ENCODE data around the gene MORN2.

MORN2 gene

DNA sequence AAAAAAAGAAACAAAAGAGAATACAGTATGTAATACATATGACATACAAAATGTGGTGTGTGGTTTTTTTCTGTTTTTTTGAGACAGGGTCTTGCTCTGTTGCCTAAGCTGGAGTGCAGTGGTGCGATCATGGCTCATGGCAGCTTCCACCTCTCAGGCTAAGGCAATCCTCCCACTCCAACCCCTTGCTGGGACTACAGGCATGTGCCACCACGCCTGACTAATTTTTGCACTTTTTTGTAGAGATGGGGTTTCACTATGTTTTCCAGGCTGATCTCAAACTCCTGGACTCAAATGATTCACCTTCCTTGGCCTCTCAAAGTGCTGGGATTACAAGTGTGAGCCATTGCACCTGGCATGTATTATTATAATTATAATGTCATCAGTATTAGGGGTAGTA is 39.0 kb upstream of the MORN2 start:
- no peak overlapping the region for H3K9ac ChIP-seq (ENCODE audit: low read depth, low read length)
- H4K20me1 ChIP-seq (ENCODE audit: insufficient read depth, low read length): no peaks in the 10 kb centered on the region
- DNase-seq (no peak), ATAC-seq (ENCODE audit: insufficient read depth, low read depth) (no peak)
- H3K27me3 ChIP-seq (ENCODE audit: insufficient read depth, low read length, poor library complexity): no peaks in the 10 kb centered on the region
- TF ChIP-seq, protein P1, sequence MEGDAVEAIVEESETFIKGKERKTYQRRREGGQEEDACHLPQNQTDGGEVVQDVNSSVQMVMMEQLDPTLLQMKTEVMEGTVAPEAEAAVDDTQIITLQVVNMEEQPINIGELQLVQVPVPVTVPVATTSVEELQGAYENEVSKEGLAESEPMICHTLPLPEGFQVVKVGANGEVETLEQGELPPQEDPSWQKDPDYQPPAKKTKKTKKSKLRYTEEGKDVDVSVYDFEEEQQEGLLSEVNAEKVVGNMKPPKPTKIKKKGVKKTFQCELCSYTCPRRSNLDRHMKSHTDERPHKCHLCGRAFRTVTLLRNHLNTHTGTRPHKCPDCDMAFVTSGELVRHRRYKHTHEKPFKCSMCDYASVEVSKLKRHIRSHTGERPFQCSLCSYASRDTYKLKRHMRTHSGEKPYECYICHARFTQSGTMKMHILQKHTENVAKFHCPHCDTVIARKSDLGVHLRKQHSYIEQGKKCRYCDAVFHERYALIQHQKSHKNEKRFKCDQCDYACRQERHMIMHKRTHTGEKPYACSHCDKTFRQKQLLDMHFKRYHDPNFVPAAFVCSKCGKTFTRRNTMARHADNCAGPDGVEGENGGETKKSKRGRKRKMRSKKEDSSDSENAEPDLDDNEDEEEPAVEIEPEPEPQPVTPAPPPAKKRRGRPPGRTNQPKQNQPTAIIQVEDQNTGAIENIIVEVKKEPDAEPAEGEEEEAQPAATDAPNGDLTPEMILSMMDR (IDR thresholded peaks at IDR 0.05; ENCODE audit: borderline replicate concordance, extremely low read depth, low read length, poor library complexity, severe bottlenecking): no peak
- TF ChIP-seq EZH2 (IDR thresholded peaks at IDR 0.05; ENCODE audit: borderline replicate concordance, low read depth, low read length, severe bottlenecking): no peak
- no peak overlapping the region for H3K4me2 ChIP-seq (ENCODE audit: insufficient read depth, low read length)
- no peaks in the 10 kb centered on the region for H3K9me3 ChIP-seq (ENCODE audit: insufficient read depth, low read length, severe bottlenecking)
- no peak overlapping the region for H3K4me3 ChIP-seq (ENCODE audit: low read depth in 1 of 2, low read length in 2 of 2)
- H3K79me2 ChIP-seq (ENCODE audit: insufficient read depth, low read length): no peaks in the 10 kb centered on the region
- H3K36me3 ChIP-seq (ENCODE audit: insufficient read depth, low read length): peaks cover 37% of the 10 kb centered on the region; the same call in 1 of the 2 replicates
- H3K4me1 ChIP-seq (ENCODE audit: insufficient read depth, low read length): no peaks in the 10 kb centered on the region
- H2AFZ ChIP-seq (ENCODE audit: low read depth, low read length): no peak overlapping the region
- H3K27ac ChIP-seq (ENCODE audit: low read length): no peak overlapping the region

DNA sequence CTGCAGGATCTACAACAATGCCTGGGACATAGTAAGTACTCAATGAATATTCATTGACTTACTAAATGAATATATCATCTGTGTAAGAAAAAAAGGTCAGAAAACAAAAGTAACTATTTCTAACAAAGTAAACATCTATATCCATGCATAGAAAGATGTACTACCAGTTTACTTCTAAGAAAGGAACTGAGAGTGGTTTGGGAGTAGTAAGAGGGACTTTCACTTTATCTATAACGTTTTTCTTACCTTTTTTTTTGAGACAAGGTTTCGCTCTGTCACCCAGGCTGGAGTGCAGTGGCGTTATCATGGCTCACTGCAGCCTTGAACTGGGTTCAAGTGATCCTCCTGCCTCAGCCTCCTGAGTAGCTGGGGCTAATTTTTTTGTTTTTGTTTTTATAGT is 25.7 kb upstream of the MORN2 start:
- ATAC-seq (ENCODE audit: insufficient read depth, low read depth): no peak
- H2AFZ ChIP-seq (ENCODE audit: low read depth, low read length): no peak overlapping the region
- H3K79me2 ChIP-seq (ENCODE audit: insufficient read depth, low read length): no peaks in the 10 kb centered on the region
- no peaks in the 10 kb centered on the region for H3K9me3 ChIP-seq (ENCODE audit: insufficient read depth, low read length, severe bottlenecking)
- no peak overlapping the region for H3K27ac ChIP-seq (ENCODE audit: low read length)
- H3K27me3 ChIP-seq (ENCODE audit: insufficient read depth, low read length, poor library complexity): no peaks in the 10 kb centered on the region
- H4K20me1 ChIP-seq (ENCODE audit: insufficient read depth, low read length): no peaks in the 10 kb centered on the region
- no peak overlapping the region for H3K4me2 ChIP-seq (ENCODE audit: insufficient read depth, low read length)
- H3K9ac ChIP-seq (ENCODE audit: low read depth, low read length): no peak overlapping the region
- no peaks in the 10 kb centered on the region for H3K4me1 ChIP-seq (ENCODE audit: insufficient read depth, low read length)
- no peak for DNase-seq
- H3K36me3 ChIP-seq (ENCODE audit: insufficient read depth, low read length): peaks cover 17% of the 10 kb centered on the region; the same call in 1 of the 2 replicates
- TF ChIP-seq, protein P1 (IDR thresholded peaks at IDR 0.05; ENCODE audit: borderline replicate concordance, extremely low read depth, low read length, poor library complexity, severe bottlenecking): no peak
- TF ChIP-seq EZH2 (IDR thresholded peaks at IDR 0.05; ENCODE audit: borderline replicate concordance, low read depth, low read length, severe bottlenecking): no peak
- H3K4me3 ChIP-seq (ENCODE audit: low read depth in 1 of 2, low read length in 2 of 2): no peak overlapping the region

DNA sequence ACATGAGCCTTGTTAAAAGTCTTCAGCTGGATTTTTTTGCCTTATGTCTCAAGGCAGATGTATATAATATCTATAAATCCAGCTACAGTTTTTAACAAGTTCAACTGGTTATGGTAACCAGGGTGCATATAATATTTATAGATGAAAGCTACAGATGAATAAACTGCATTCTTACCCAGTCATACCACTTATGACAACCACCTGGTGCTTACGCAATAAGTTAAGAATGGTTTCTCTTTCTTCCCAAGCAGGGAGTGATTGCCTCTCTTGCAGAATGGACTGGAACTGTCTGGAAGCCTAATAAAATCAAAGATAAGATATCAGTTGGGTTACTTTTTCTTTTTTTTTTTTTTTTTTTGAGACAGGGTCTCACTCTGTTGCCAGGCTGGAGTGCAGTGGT is 19.6 kb upstream of the MORN2 start:
- Histone ChIP-seq H3K79me2 (ENCODE audit: insufficient read depth, low read length) (no peaks in the 10 kb centered on the region), H3K9ac (ENCODE audit: low read depth, low read length) (no peak overlapping the region), H3K27ac (ENCODE audit: low read length) (no peak overlapping the region), H3K9me3 (ENCODE audit: insufficient read depth, low read length, severe bottlenecking) (no peaks in the 10 kb centered on the region), H2AFZ (ENCODE audit: low read depth, low read length) (no peak overlapping the region), H3K36me3 (ENCODE audit: insufficient read depth, low read length) (peaks cover 57% of the 10 kb centered on the region), H3K4me1 (ENCODE audit: insufficient read depth, low read length) (no peaks in the 10 kb centered on the region), H3K4me3 (ENCODE audit: low read depth in 1 of 2, low read length in 2 of 2) (no peak overlapping the region), H4K20me1 (ENCODE audit: insufficient read depth, low read length) (no peaks in the 10 kb centered on the region), H3K27me3 (ENCODE audit: insufficient read depth, low read length, poor library complexity) (no peaks in the 10 kb centered on the region), H3K4me2 (ENCODE audit: insufficient read depth, low read length) (no peak overlapping the region)
- DNase-seq (no peak), ATAC-seq (ENCODE audit: insufficient read depth, low read depth) (no peak)
- TF ChIP-seq, protein P1 (IDR thresholded peaks at IDR 0.05; ENCODE audit: borderline replicate concordance, extremely low read depth, low read length, poor library complexity, severe bottlenecking): no peak
- no peak for TF ChIP-seq EZH2 (IDR thresholded peaks at IDR 0.05; ENCODE audit: borderline replicate concordance, low read depth, low read length, severe bottlenecking)

DNA sequence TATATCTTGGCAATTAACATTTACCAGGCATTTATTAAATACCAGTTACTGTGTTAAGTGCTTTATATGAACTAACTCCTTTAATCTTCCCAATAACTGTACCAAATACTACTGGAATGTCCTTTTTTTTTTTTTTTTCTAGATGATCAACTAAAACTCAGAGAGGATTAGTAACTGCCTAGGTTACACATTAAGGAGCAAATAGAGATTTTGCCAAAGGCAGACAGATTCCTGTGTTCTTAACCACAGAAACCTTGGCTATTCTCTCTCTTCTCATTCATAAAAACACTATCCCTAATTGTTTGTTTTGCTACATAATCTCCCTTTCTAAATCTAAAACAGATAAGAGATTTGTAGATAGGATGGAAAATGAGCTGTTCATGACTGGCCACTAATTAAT is 13.3 kb upstream of the MORN2 start:
- H3K4me3 ChIP-seq (ENCODE audit: low read depth in 1 of 2, low read length in 2 of 2): no peak overlapping the region
- no peaks in the 10 kb centered on the region for H3K9me3 ChIP-seq (ENCODE audit: insufficient read depth, low read length, severe bottlenecking)
- no peaks in the 10 kb centered on the region for H3K79me2 ChIP-seq (ENCODE audit: insufficient read depth, low read length)
- H3K4me1 ChIP-seq (ENCODE audit: insufficient read depth, low read length): no peaks in the 10 kb centered on the region
- H3K9ac ChIP-seq (ENCODE audit: low read depth, low read length): no peak overlapping the region
- no peaks in the 10 kb centered on the region for H4K20me1 ChIP-seq (ENCODE audit: insufficient read depth, low read length)
- ATAC-seq (ENCODE audit: insufficient read depth, low read depth): no peak
- no peak overlapping the region for H3K4me2 ChIP-seq (ENCODE audit: insufficient read depth, low read length)
- H2AFZ ChIP-seq (ENCODE audit: low read depth, low read length): no peak overlapping the region
- DNase-seq: no peak
- H3K36me3 ChIP-seq (ENCODE audit: insufficient read depth, low read length): peaks cover 49% of the 10 kb centered on the region
- H3K27me3 ChIP-seq (ENCODE audit: insufficient read depth, low read length, poor library complexity): no peaks in the 10 kb centered on the region
- TF ChIP-seq, protein P1 (IDR thresholded peaks at IDR 0.05; ENCODE audit: borderline replicate concordance, extremely low read depth, low read length, poor library complexity, severe bottlenecking): no peak
- TF ChIP-seq EZH2 (IDR thresholded peaks at IDR 0.05; ENCODE audit: borderline replicate concordance, low read depth, low read length, severe bottlenecking): no peak
- no peak overlapping the region for H3K27ac ChIP-seq (ENCODE audit: low read length)
